Trophoblast cell (in vitro differentiated cells and primary cell): ENCODE results near the gene MAPKAPK5. TPM values are rescaled to one million over a fixed set of nuclear protein-coding genes. Genes with fewer than 3 reads are reported as not detected.

Experiments
- DNase-seq, 2 donors: peaks; one replicate each; pipeline ENCODE4 v3.0.0-alpha.2; 2016
- H2AFZ ChIP-seq: 2 replicates; pipeline ENCODE4 v1.6.1; 2013; ENCODE audit warnings: low read length, moderate library complexity, mild to moderate bottlenecking; ENCODE audit not compliant: insufficient read depth, poor library complexity
- H2AK5ac ChIP-seq: 2 replicates; pipeline ENCODE4 v1.6.1; 2013; ENCODE audit warnings: mild to moderate bottlenecking, low read length
- H2BK120ac ChIP-seq: 2 replicates; pipeline ENCODE4 v1.6.1; 2013; ENCODE audit warnings: low read length, mild to moderate bottlenecking, moderate library complexity; ENCODE audit not compliant: insufficient read depth, poor library complexity
- H2BK12ac ChIP-seq: 2 replicates; pipeline ENCODE4 v1.6.1; 2013; ENCODE audit warnings: mild to moderate bottlenecking, low read length, moderate library complexity
- H2BK5ac ChIP-seq: 2 replicates; pipeline ENCODE4 v1.6.1; 2013; ENCODE audit warnings: low read length, low read depth, moderate library complexity, mild to moderate bottlenecking; ENCODE audit not compliant: poor library complexity
- H3K14ac ChIP-seq: 2 replicates; pipeline ENCODE4 v1.6.1; 2013; ENCODE audit warnings: mild to moderate bottlenecking, low read length
- H3K18ac ChIP-seq: 2 replicates; pipeline ENCODE4 v1.6.1; 2013; ENCODE audit warnings: mild to moderate bottlenecking, low read length
- H3K23ac ChIP-seq: 2 replicates; pipeline ENCODE4 v1.6.1; 2013; ENCODE audit warnings: low read length
- H3K27ac ChIP-seq: 2 replicates; pipeline ENCODE4 v1.5.1; 2013; ENCODE audit warnings: low read depth, mild to moderate bottlenecking, inconsistent platforms, low read length, moderate library complexity
- H3K27me3 ChIP-seq: 2 replicates; pipeline ENCODE4 v1.6.1; 2013; ENCODE audit warnings: inconsistent platforms, mild to moderate bottlenecking, low read length, moderate library complexity; ENCODE audit not compliant: insufficient read depth
- H3K36me3 ChIP-seq, 2 experiments: 1 replicate in 1 of 2; 2 replicates in 1 of 2; pipeline ENCODE4 v1.6.1; 2013; ENCODE audit warnings: low read length in 2 of 2, mild to moderate bottlenecking in 2 of 2, moderate library complexity in 1 of 2; ENCODE audit not compliant: insufficient read depth in 2 of 2, control insufficient read depth in 1 of 2
- H3K4ac ChIP-seq: 2 replicates; pipeline ENCODE4 v1.6.1; 2013; ENCODE audit warnings: low read depth, mild to moderate bottlenecking, low read length, moderate library complexity
- H3K4me1 ChIP-seq, 2 experiments: 1 replicate in 1 of 2; 2 replicates in 1 of 2; pipeline ENCODE4 v1.6.1; 2013; ENCODE audit warnings: low read length in 2 of 2, mild to moderate bottlenecking in 2 of 2, moderate library complexity in 1 of 2; ENCODE audit not compliant: insufficient read depth in 2 of 2, control insufficient read depth in 1 of 2
- H3K4me2 ChIP-seq: 2 replicates; pipeline ENCODE4 v1.6.1; 2013; ENCODE audit warnings: inconsistent platforms, mild to moderate bottlenecking, low read length, moderate library complexity
- H3K4me3 ChIP-seq: 2 replicates; pipeline ENCODE4 v1.5.1; 2013; ENCODE audit warnings: mild to moderate bottlenecking, low read depth, low read length, inconsistent platforms
- H3K79me1 ChIP-seq: one replicate; pipeline ENCODE4 v1.6.1; 2013; ENCODE audit warnings: low read length
- H3K79me2 ChIP-seq: 2 replicates; pipeline ENCODE4 v1.6.1; 2013; ENCODE audit warnings: low read length, mild to moderate bottlenecking; ENCODE audit not compliant: control insufficient read depth, insufficient read depth, poor library complexity
- H3K9ac ChIP-seq: 2 replicates; pipeline ENCODE4 v1.6.1; 2013; ENCODE audit warnings: mild to moderate bottlenecking, low read length
- H3K9me3 ChIP-seq: 2 replicates; pipeline ENCODE4 v1.6.1; 2013; ENCODE audit warnings: low read depth, mild to moderate bottlenecking, control low read depth, inconsistent platforms, low read length; ENCODE audit not compliant: insufficient read depth
- H4K12ac ChIP-seq: 2 replicates; pipeline ENCODE4 v1.6.1; 2013; ENCODE audit warnings: low read depth, mild to moderate bottlenecking, low read length, moderate library complexity
- H4K8ac ChIP-seq: 2 replicates; pipeline ENCODE4 v1.6.1; 2013; ENCODE audit warnings: low read depth, mild to moderate bottlenecking, low read length, moderate library complexity
- H4K91ac ChIP-seq: one replicate; pipeline ENCODE4 v1.6.1; 2013; ENCODE audit warnings: low read depth, mild to moderate bottlenecking, low read length, moderate library complexity
- WGBS: extraction: QIAGEN DNeasy Blood & Tissue Kit; methylation state at CpG from one replicate; pipeline ENCODE4 v1.1.7; 2013; ENCODE audit warnings: missing lambda C conversion rate; ENCODE audit not compliant: insufficient read length, insufficient coverage; ENCODE audit errors: extremely low coverage; 5-methylcytosine and 5-hydroxymethylcytosine counted together
- polyA plus RNA-seq: library from polyadenylated mRNA; stranded (reverse); fragments of 200-250 nt; gene quantifications from 2 replicates; pipeline ENCODE4 v1.2.3, GENCODE V29; 2013

MAPKAPK5 gene, protein sequence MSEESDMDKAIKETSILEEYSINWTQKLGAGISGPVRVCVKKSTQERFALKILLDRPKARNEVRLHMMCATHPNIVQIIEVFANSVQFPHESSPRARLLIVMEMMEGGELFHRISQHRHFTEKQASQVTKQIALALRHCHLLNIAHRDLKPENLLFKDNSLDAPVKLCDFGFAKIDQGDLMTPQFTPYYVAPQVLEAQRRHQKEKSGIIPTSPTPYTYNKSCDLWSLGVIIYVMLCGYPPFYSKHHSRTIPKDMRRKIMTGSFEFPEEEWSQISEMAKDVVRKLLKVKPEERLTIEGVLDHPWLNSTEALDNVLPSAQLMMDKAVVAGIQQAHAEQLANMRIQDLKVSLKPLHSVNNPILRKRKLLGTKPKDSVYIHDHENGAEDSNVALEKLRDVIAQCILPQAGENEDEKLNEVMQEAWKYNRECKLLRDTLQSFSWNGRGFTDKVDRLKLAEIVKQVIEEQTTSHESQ
- 23.3 and 23.4 TPM in 2 replicates for polyA plus RNA-seq

- peak within 1 kb of the TSS; percentile 88 for H3K9ac ChIP-seq
- no peaks in the 10 kb centered on the region for H3K9me3 ChIP-seq
- H3K79me2 ChIP-seq: peaks cover 19% of the 10 kb centered on the region
- peak; percentile 95 to 99 for DNase-seq
- peak within 1 kb of the TSS; percentile 91 for H3K4me3 ChIP-seq
- peak within 1 kb of the TSS; percentile 94 for H3K18ac ChIP-seq
- peak within 1 kb of the TSS; percentile 75 for H3K4me2 ChIP-seq
- H2BK12ac ChIP-seq: peak within 1 kb of the TSS; percentile 28
- H3K14ac ChIP-seq: peak within 1 kb of the TSS; percentile 94
- H3K4me1 ChIP-seq: peaks cover 5 to 8% of the 10 kb centered on the region in 2 experiments
- peak within 1 kb of the TSS; percentile 89 for H2AFZ ChIP-seq
- H2AK5ac ChIP-seq: peak within 1 kb of the TSS; percentile 83
- H4K8ac ChIP-seq: peak within 1 kb of the TSS; percentile 97
- H3K4ac ChIP-seq: peak within 1 kb of the TSS; percentile 87
- peaks cover 12% of the 10 kb centered on the region for H3K79me1 ChIP-seq
- H3K27me3 ChIP-seq: no peaks in the 10 kb centered on the region
- H4K12ac ChIP-seq: peak within 1 kb of the TSS; percentile 94
- H4K91ac ChIP-seq: peak within 1 kb of the TSS; percentile 94
- no peak within 1 kb of the TSS for H3K23ac ChIP-seq
- peaks cover 5% of the 10 kb centered on the region in 2 experiments for H3K36me3 ChIP-seq
- peak within 1 kb of the TSS; percentile 97 for H2BK5ac ChIP-seq
- WGBS: no CpG with 5 or more reads among the region's 84 CpGs
- peak within 1 kb of the TSS; percentile 87 for H3K27ac ChIP-seq
- H2BK120ac ChIP-seq: peak within 1 kb of the TSS; percentile 92
Measured at GRCh38 chr12:111841750-111842555, at the start of gene MAPKAPK5. Gene MAPKAPK5, plus strand, starts transcription at chr12:111842228. Its CDS starts 506 bp downstream, at chr12:111842734.

- H3K79me2 ChIP-seq: no peaks in the 10 kb centered on the region
- no peak overlapping the region for H2AK5ac ChIP-seq
- no peak overlapping the region for H3K4me3 ChIP-seq
- no peak overlapping the region for H3K14ac ChIP-seq
- H3K18ac ChIP-seq: no peak overlapping the region
- no peaks in the 10 kb centered on the region for H3K79me1 ChIP-seq
- WGBS: no CpG with 5 or more reads among the region's 3 CpGs
- H3K4me2 ChIP-seq: no peak overlapping the region
- peaks cover 0 to under 1% of the 10 kb centered on the region in 2 experiments for H3K4me1 ChIP-seq
- no peak overlapping the region for H2BK12ac ChIP-seq
- no peak overlapping the region for H3K4ac ChIP-seq
- no peak overlapping the region for H2BK5ac ChIP-seq
- DNase-seq: no peak
- H2BK120ac ChIP-seq: no peak overlapping the region
- H3K9ac ChIP-seq: no peak overlapping the region
- H3K36me3 ChIP-seq: peaks cover 47 to 51% of the 10 kb centered on the region in 2 experiments
- H4K91ac ChIP-seq: no peak overlapping the region
- no peaks in the 10 kb centered on the region for H3K27me3 ChIP-seq
- no peak overlapping the region for H4K12ac ChIP-seq
- H3K23ac ChIP-seq: no peak overlapping the region
- no peak overlapping the region for H4K8ac ChIP-seq
- no peaks in the 10 kb centered on the region for H3K9me3 ChIP-seq
- H2AFZ ChIP-seq: no peak overlapping the region
- H3K27ac ChIP-seq: no peak overlapping the region
Measured at GRCh38 chr12:111792856-111793235, 49.2 kb upstream of the MAPKAPK5 start.

DNA sequence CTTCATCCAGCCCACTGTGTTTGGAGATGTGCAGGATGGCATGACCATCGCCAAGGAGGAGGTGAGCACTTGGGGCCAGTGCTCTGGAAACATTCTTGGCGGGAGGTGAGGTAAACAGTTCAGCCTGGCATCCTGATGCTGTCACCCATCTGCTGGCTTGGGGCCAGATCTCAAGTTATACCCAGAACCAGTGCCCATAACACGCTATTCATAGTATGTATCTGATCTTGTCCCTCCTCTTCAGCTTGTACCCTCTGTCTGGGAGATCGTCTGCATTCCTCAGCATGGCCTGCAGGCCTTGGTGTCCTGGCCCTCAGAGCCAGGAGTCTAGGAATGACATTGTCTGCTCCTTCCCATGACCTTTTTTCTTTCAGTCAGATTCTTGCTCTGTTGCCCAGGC is 43.8 kb upstream of the MAPKAPK5 start:
- Histone ChIP-seq H3K9me3 (peaks cover 2% of the 10 kb centered on the region), H2AFZ (no peak overlapping the region), H2BK12ac (no peak overlapping the region), H3K36me3 (peaks cover 31 to 44% of the 10 kb centered on the region in 2 experiments), H4K8ac (no peak overlapping the region), H3K27me3 (no peaks in the 10 kb centered on the region), H3K23ac (no peak overlapping the region), H3K79me2 (no peaks in the 10 kb centered on the region), H3K4me3 (no peak overlapping the region), H3K79me1 (no peaks in the 10 kb centered on the region), H4K91ac (no peak overlapping the region), H4K12ac (no peak overlapping the region), H3K18ac (no peak overlapping the region), H2BK5ac (no peak overlapping the region), H3K14ac (no peak overlapping the region), H3K9ac (no peak overlapping the region), H3K4ac (no peak overlapping the region), H2AK5ac (no peak overlapping the region), H2BK120ac (no peak overlapping the region), H3K4me2 (no peak overlapping the region), H3K4me1 (peaks cover 3 to 6% of the 10 kb centered on the region in 2 experiments), H3K27ac (no peak overlapping the region)
- no CpG with 5 or more reads among the region's 4 CpGs for WGBS
- DNase-seq: no peak

DNA sequence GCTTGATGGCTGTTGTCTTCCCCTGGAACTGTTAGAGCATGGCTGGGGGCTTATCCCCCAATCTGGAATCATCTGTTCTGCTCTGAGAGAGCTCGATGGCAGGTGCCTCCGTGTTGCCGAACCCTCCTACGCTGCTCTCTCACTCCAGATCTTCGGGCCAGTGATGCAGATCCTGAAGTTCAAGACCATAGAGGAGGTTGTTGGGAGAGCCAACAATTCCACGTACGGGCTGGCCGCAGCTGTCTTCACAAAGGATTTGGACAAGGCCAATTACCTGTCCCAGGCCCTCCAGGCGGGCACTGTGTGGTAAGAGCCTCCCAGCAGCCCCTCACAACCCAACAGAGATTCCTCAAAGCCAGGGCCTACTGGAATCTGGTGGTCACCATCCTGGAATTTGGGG is 42.3 kb upstream of the MAPKAPK5 start:
- H2AK5ac ChIP-seq: no peak overlapping the region
- H3K14ac ChIP-seq: no peak overlapping the region
- H4K12ac ChIP-seq: no peak overlapping the region
- peaks cover 3 to 6% of the 10 kb centered on the region in 2 experiments for H3K4me1 ChIP-seq
- H3K36me3 ChIP-seq: peaks cover 35 to 41% of the 10 kb centered on the region in 2 experiments
- H3K4me3 ChIP-seq: no peak overlapping the region
- H2BK12ac ChIP-seq: no peak overlapping the region
- H3K27ac ChIP-seq: no peak overlapping the region
- no peak overlapping the region for H3K23ac ChIP-seq
- no peaks in the 10 kb centered on the region for H3K79me1 ChIP-seq
- H3K9ac ChIP-seq: no peak overlapping the region
- H2BK120ac ChIP-seq: no peak overlapping the region
- no peaks in the 10 kb centered on the region for H3K27me3 ChIP-seq
- peaks cover 2% of the 10 kb centered on the region for H3K9me3 ChIP-seq
- H3K79me2 ChIP-seq: no peaks in the 10 kb centered on the region
- H3K4ac ChIP-seq: no peak overlapping the region
- no peak overlapping the region for H2BK5ac ChIP-seq
- no peak overlapping the region for H2AFZ ChIP-seq
- WGBS: no CpG with 5 or more reads among the region's 9 CpGs
- H4K8ac ChIP-seq: no peak overlapping the region
- H4K91ac ChIP-seq: no peak overlapping the region
- no peak overlapping the region for H3K4me2 ChIP-seq
- H3K18ac ChIP-seq: no peak overlapping the region
- DNase-seq: no peak
